GM18861 (cell line): ENCODE results near the gene CSGALNACT2.

Experiments
- ATAC-seq: cut with Tn5 transposase; IDR thresholded peaks from one replicate; pipeline ENCODE4 v1.9.1; 2021; ENCODE audit not compliant: unreplicated experiment

The CSGALNACT2 gene

GRCh38 chr10:43225787-43226153 is 87.5 kb downstream of the CSGALNACT2 start:
- no peak for ATAC-seq

- no peak for ATAC-seq
These were observed 88.2 kb downstream of the CSGALNACT2 start for GRCh38 chr10:43226441-43226840.

- no peak for ATAC-seq
These were observed 88.9 kb downstream of the CSGALNACT2 start for GRCh38 chr10:43226851-43227845.

GRCh38 chr10:43227911-43228782 is 89.9 kb downstream of the CSGALNACT2 start:
- no peak for ATAC-seq

GRCh38 chr10:43228783-43229207 is 90.5 kb downstream of the CSGALNACT2 start:
- ATAC-seq: no peak

- ATAC-seq: no peak
These were observed 91.2 kb downstream of the CSGALNACT2 start for GRCh38 chr10:43229208-43230061.

- ATAC-seq: no peak
These were observed 92.1 kb downstream of the CSGALNACT2 start for GRCh38 chr10:43230101-43230908.

GRCh38 chr10:43230909-43231522 is 92.8 kb downstream of the CSGALNACT2 start:
- peak; percentile 24 for ATAC-seq

- ATAC-seq: peak; percentile 78
These were observed 93.4 kb downstream of the CSGALNACT2 start for GRCh38 chr10:43231523-43232078.

- no peak for ATAC-seq
These were observed 95.6 kb downstream of the CSGALNACT2 start for GRCh38 chr10:43233601-43234430.

GRCh38 chr10:43234471-43235041 is 96.3 kb downstream of the CSGALNACT2 start:
- no peak for ATAC-seq
